Stimulated activated CD8-positive, alpha-beta memory T cell treated with anti-CD3 and anti-CD28 coated beads, Interleukin-12 subunit alpha, Interleukin-12 subunit beta, amount 100 ng/mL, for 24 hours (primary cell): ENCODE data around the gene THAP3.
"Not testable (repeated sequence)": the region's sequence is repeated elsewhere in the genome, so short reads cannot be mapped to it uniquely, and the experiment has no call there.

ENCODE experiments used
- DNase-seq: peaks from one replicate; pipeline ENCODE4 v3.0.0-alpha.2; 2020; ENCODE audit errors: extremely low read depth

Gene THAP3

DNA sequence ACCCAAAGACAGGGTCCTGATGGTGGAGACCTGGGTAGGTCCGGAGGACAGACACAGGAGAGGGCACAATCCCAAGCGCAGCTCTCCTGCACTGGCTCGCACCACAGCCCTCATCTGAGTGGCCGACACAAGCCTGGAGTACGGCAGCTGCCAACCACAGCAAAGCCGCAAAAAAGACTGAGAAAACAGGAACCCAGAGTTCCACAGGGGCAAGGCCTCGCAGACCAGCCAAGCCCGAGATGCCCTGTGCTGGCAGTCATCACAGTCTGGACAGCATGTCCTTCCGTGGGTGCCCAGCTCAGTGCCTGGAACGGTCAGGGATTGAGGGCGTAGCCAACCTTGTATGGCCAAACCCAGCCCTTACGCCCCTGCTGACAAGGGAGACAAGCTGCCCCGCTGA is 33.4 kb upstream of the THAP3 start:
- DNase-seq, result no peak

DNA sequence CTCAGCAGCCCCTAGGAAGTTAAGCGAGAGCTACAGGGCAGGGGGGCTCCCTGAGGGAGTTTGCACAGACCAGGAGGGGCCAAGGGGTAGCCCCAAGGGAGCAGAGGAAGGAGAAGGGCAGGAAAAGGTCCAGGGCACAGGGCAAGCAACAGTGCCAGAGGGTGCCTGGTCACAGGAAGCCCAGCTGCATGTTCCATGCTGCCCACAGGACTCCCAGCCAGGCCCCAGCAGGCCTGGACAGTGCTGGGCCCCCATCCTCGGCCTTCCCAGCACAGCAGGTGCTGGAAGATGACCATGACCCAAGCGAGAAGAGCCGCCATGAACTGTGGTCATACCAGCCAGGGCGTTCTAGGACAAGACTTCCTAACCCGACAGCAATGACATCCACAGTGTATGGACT is 33.0 kb upstream of the THAP3 start:
- DNase-seq, result no peak

- DNase-seq, result no peak
These were observed 32.2 kb upstream of the THAP3 start for GRCh38 chr1:6592441-6592840.

DNA sequence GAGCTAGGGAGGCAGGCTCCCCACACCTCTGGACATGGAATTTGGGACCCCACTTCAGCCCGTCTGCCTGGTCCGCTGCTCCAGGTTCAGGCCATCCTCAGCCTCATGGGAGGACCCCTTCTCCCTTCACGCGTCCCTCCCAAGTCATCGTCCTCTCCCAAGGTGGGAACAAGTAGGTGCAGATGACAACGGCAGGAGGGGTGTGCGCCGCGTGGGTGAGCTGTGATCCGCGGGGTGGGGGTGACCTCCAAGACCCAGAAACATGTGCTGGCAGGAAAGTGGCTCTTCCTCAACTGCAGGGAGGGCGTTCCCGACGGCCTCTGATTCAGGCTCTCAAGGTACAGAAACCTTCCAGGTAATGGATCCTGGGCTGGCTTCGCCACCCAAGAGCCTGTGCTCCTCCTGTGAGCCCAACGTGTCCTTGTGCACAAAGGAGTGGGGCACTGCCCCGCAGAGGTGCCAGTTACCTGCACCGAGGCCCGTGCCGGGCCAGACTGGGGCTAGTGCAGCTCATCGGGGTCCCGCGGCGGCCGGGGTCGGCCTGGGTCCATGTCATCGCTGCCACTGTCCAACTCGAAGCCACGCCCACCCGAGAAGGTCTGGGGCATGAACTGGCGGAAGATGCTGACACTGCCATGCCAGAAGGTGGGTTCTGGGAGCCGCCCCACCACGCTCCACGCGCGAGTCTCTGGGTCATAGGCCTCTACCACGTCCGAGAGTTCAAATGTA is 31.6 kb upstream of the THAP3 start:
- no peak for DNase-seq

DNA sequence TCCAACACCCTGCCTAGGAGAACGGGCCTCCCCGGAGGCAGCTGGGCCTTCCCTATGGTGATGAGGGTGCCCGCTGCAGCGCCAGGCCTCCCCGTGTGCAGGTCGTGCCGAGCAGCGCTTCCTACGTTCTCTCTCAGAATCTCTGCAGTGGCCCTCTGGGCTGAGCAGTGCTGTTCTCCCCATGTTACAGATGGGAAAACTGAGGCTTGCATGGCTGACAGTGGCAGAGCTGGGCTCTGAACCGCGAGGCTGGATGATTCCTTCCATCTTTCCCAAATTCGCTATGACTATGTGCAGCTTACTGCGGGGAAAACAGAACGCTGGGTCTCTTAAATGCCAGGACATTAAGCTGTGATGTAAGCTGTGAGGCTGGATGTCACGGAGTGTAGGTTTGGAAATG is 30.9 kb upstream of the THAP3 start:
- DNase-seq, result no peak

- no peak for DNase-seq
These were observed 29.5 kb upstream of the THAP3 start for GRCh38 chr1:6594977-6595740.

DNA sequence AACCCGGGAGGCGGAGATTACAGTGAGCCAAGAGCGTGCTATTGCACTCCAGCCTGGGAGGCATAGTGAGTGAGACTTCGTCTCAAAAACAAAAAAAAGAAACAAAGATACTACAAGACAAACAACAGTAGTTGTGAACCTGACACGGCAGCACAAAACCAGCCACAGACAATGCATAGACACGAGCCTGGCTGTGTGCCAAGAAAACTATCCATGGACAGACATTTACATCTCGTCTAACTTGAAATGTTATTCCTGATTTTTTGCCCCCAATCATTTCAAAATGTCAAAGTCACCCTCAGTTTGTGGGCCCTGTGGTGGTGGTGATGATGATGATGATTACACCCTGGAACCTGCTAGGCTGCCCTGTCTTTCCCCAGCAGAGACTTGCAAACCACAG is 28.3 kb upstream of the THAP3 start:
- DNase-seq, result no peak

GRCh38 chr1:6596886-6597776 is 27.5 kb upstream of the THAP3 start:
- no peak for DNase-seq

GRCh38 chr1:6597777-6598131 is 26.9 kb upstream of the THAP3 start:
- DNase-seq, result no peak

- DNase-seq, result no peak
These were observed 25.3 kb upstream of the THAP3 start for GRCh38 chr1:6599141-6599975.

DNA sequence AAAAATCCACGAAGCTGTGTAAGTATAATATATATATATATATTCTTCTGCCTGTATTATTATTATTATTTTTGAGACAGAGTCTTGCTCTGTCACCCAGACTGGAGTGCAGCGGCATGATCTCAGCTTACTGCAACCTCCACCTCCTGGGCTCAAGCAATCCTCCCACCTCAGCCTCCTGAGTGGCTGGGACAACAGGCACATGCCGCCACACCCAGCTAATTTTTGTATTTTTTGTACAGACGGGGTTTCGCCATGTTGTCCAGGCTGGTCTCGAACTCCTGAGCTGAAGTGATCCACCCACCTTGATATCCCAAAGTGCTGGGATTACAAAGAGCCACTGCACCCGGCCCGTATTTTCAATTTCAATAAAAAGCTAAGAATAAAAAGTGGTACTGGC is 24.7 kb upstream of the THAP3 start:
- not testable (repeated sequence) for DNase-seq

- no peak for DNase-seq
These were observed 24.1 kb upstream of the THAP3 start for GRCh38 chr1:6600410-6601048.

DNA sequence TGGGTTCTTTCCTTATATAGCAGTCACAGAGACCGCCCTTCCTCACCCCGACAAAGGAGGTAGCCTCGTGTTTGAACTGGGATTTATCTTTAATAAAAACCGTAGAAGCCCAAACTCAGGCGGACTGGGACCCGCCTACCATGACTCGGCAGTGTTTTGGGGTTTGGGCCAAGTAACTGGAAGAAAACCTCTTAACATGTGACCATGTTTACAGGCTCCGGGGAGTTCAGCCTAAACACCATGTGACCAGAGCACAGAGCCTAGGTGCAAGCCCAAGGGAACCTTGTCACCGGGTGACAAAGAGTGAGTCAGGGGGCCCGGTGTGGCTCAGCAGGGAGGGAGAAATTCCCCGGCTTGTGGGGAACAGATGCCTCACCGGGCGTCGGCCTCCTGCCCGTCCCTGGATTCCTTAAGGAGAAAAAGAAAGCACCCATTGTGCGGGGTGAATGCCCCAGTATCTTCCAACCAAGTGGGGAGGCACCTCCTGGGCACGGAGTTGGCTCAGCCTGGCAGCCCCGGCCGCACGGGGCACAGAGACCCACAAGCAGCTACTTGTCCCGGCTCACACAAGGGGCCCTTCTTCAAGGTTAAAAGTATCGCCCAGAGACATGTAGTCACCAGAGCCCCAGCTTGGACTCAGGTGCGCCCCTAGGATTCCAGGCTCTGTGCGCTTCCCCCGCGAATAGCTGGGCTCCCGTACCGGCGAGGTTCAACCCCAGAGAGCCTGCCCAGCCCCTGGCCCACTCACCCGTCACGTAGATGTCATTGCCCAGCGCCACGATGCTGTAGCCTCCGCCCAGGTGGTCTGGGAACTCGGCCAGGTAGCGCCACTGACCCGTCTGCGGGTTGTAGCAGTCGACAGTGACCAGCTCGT is 23.4 kb upstream of the THAP3 start:
- DNase-seq, result peak; percentile 60

DNA sequence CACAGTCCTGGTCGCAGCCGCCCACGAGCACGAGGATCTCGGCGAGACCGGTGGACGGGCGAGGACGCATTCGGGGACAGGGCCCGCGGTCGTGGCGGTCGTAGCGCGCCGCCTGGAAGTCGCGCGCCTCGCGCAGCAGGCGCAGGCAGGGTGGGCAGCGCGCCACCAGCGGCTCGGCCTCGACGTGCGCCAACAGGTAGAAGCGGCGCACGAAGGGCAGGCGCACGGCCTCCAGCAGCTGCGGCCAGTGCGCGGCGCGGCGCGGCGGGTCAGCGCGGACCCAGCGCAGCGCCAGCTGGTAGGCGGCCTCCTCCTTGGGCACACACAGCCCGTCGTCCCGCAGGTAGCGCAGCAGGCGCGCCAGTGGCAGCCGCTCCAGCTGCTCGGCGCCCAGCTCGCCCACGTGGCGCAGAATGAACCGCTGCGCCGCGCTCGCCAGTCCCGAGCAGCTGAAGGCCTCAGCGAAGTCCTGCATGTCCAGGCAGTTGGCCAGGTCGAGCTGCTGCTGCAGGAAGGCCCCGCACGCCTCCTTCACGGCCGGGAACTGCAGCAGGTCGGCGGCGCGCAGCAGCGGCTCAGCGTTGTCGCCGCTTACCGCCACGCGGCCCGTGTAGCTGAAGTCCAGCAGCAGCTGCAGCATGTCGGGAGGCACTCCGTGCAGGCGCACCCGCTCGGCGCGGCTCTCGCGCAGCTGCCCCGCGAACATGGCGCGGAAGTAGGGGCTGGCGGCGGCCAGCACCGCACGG is 22.6 kb upstream of the THAP3 start:
- no peak for DNase-seq

DNA sequence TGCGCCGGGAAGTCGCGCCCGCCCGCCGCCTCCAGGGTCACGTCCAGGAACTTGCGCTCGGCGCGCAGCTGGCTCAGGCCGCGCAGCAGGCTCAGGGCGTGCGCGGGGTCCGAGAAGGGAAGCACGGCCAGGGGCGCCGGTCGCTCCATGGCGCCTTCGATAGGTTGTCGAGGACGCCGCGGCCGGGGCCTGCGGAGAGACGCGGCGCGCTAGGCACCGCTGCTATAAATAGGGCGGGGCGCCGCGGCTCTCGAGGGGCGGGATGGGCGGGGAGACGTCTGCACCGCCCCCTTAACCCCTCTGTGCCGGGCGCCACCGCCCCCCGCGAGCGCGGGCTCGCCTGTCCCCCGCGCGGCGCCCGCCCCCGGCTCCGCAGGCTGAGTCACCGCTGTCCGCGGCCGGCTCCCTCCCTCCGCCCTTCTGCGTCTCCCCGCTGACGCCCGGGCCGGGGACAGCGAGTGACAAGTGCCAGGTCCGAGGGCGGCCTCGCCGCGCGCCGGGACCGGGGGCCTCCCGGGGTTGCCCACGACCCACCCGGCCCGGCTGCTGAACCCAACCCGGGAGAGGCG is 21.9 kb upstream of the THAP3 start, which contains the start of gene KLHL21:
KLHL21 (minus strand) TSS at position 201 of the 569 bp plus-strand sequence; CDS start at position 149, 52 bp downstream.
- DNase-seq, result peak; percentile 73

GRCh38 chr1:6603238-6603914 is 21.3 kb upstream of the THAP3 start:
- DNase-seq, result no peak

GRCh38 chr1:6603915-6604558 is 20.6 kb upstream of the THAP3 start:
- DNase-seq, result no peak
